Endothelial cell of umbilical vein (primary cell): ENCODE data around the gene XRN2. TPM values are rescaled to one million over a fixed set of nuclear protein-coding genes. Genes with fewer than 3 reads are reported as not detected.

ENCODE experiments used
- BruUV-seq: library from RNA; stranded (reverse); fragments of 400-500 nt; replicated peaks from 2 replicates; lab custom pipeline; 2021; lab: Mats Ljungman, UMichigan
- CTCF ChIA-PET: fragments of 300-600, 350-600 bp; sonication (Branson Sonifier 250); formaldehyde crosslinking; loops from one replicate; lab custom pipeline; 2021; ENCODE audit warnings: antibody characterized with exemption, inconsistent platforms; lab: Charles Lee
- POLR2A ChIA-PET: fragments of 300-600, 350-600 bp; sonication (Branson Sonifier 250); formaldehyde crosslinking; loops from one replicate; lab custom pipeline; 2021; ENCODE audit warnings: antibody characterized with exemption, inconsistent platforms; lab: Charles Lee
- DNase-seq: peaks from one replicate; pipeline ENCODE4 v3.0.0-alpha.2; 2011; ENCODE audit warnings: low read depth, low spot score
- FAIRE-seq: peaks from 2 replicates; lab custom pipeline; 2011; peaks lifted over from hg19 to GRCh38; lab: Jason Lieb, UNC
- H2AFZ ChIP-seq: 2 replicates; pipeline ENCODE4 v1.6.0; 2012; ENCODE audit warnings: low read depth, low read length, control low read depth, inconsistent platforms
- H3K27ac ChIP-seq: 2 replicates; pipeline ENCODE4 v1.5.1; 2011; ENCODE audit warnings: low read depth, mild to moderate bottlenecking, control low read depth, low read length, moderate library complexity; ENCODE audit not compliant: insufficient read depth
- H3K27me3 ChIP-seq, 2 experiments: 2 replicates each; pipeline versions ENCODE4 v1.6.0 to v1.6.1; 2011; ENCODE audit warnings: low read length in 2 of 2, mixed read lengths in 1 of 2; ENCODE audit not compliant: control insufficient read depth in 2 of 2, insufficient read depth in 2 of 2
- H3K36me3 ChIP-seq, 2 experiments: 2 replicates in 1 of 2; 3 replicates in 1 of 2; pipeline ENCODE4 v1.5.1; 2011; ENCODE audit warnings: low read length in 2 of 2, mild to moderate bottlenecking in 1 of 2, moderate library complexity in 1 of 2; ENCODE audit not compliant: control insufficient read depth in 2 of 2, insufficient read depth in 2 of 2; ENCODE audit errors: extremely low read depth in 1 of 2
- H3K4me1 ChIP-seq: 3 replicates; pipeline ENCODE4 v1.5.1; 2011; ENCODE audit warnings: mild to moderate bottlenecking, low read length; ENCODE audit not compliant: control insufficient read depth, insufficient read depth; ENCODE audit errors: extremely low read depth
- H3K4me2 ChIP-seq: 2 replicates; pipeline ENCODE4 v1.6.1; 2011; ENCODE audit warnings: low read length, control low read depth, mixed read lengths; ENCODE audit not compliant: insufficient read depth
- H3K4me3 ChIP-seq, 3 experiments: fragments of 200-600 bp in 1 of 3; sonication (generic), shearing (Covaris generic) in 1 of 3; replicated peaks in 1 of 3; 2 replicates each; pipeline ENCODE4 v1.5.1; 2011 to 2016; ENCODE audit warnings: control low read depth in 3 of 3, low read length in 3 of 3, mild to moderate bottlenecking in 2 of 3, inconsistent platforms in 1 of 3, low read depth in 1 of 3, moderate library complexity in 1 of 3; ENCODE audit not compliant: insufficient read depth in 1 of 3
- H3K79me2 ChIP-seq: 2 replicates; pipeline ENCODE4 v1.6.0; 2012; ENCODE audit warnings: low read length, inconsistent platforms; ENCODE audit not compliant: control insufficient read depth, insufficient read depth
- H3K9ac ChIP-seq: replicated peaks from 2 replicates; pipeline ENCODE3; 2011; ENCODE audit warnings: low read length, control low read depth; ENCODE audit not compliant: insufficient read depth; ENCODE audit errors: extremely low read depth
- H3K9me1 ChIP-seq: replicated peaks from 3 replicates; pipeline ENCODE4 v1.6.0; 2011; ENCODE audit warnings: mild to moderate bottlenecking, low read length; ENCODE audit not compliant: control insufficient read depth, insufficient read depth; ENCODE audit errors: extremely low read depth
- H3K9me3 ChIP-seq: replicated peaks from 2 replicates; pipeline ENCODE4 v1.5.1; 2012; ENCODE audit warnings: low read length, inconsistent platforms; ENCODE audit not compliant: control insufficient read depth, insufficient read depth
- H4K20me1 ChIP-seq: replicated peaks from 2 replicates; pipeline ENCODE3; 2011; ENCODE audit warnings: mild to moderate bottlenecking, low read length; ENCODE audit not compliant: control insufficient read depth, insufficient read depth; ENCODE audit errors: extremely low read depth
- EZH2 ChIP-seq: IDR thresholded peaks from 2 replicates; pipeline ENCODE4 v1.6.1; 2012; ENCODE audit warnings: borderline replicate concordance, low read depth, mild to moderate bottlenecking, moderate library complexity, low read length, inconsistent platforms; ENCODE audit not compliant: severe bottlenecking
- FOS ChIP-seq: IDR thresholded peaks from 2 replicates; pipeline ENCODE4 v1.6.1; 2011; ENCODE audit warnings: mild to moderate bottlenecking, low read length, moderate library complexity, borderline replicate concordance; ENCODE audit not compliant: insufficient read depth
- GATA2 ChIP-seq: IDR thresholded peaks from 2 replicates; pipeline ENCODE4 v1.7.0; 2011; ENCODE audit warnings: low read depth, mild to moderate bottlenecking, moderate library complexity, mixed read lengths, low read length; ENCODE audit not compliant: insufficient read length, insufficient read depth
- JUN ChIP-seq: IDR thresholded peaks from 2 replicates; pipeline ENCODE4 v1.6.1; 2011; ENCODE audit warnings: borderline replicate concordance, low read depth; ENCODE audit not compliant: insufficient read length, insufficient read depth
- MYC ChIP-seq: IDR thresholded peaks from one replicate; pipeline ENCODE4 v1.6.1; 2011; ENCODE audit warnings: mild to moderate bottlenecking, low read depth, low read length
- POLR2A ChIP-seq: IDR thresholded peaks from 2 replicates; pipeline ENCODE4 v1.6.1; 2012; ENCODE audit warnings: low read depth, mild to moderate bottlenecking, control low read depth, low read length
- POLR2AphosphoS5 ChIP-seq: IDR thresholded peaks from 2 replicates; pipeline ENCODE4 v1.6.1; 2012; ENCODE audit warnings: low read depth, mild to moderate bottlenecking, control low read depth, low read length, moderate library complexity; ENCODE audit not compliant: insufficient read depth
- dilution Hi-C: fragments of 300-500 bp; cut with MboI; formaldehyde crosslinking; loops from one replicate; pipeline ENCODE4 v1.15.0; 2019; ENCODE audit warnings: low sequenced_read_pairs; ENCODE audit not compliant: extremely low pct_ligation_motif_present
- intact Hi-C: fragments of 100-400 bp; cut with micrococcal nuclease; formaldehyde crosslinking; loops from one replicate; pipeline ENCODE4 v1.10.0; 2022
- polyA plus RNA-seq, 4 experiments: library from polyadenylated mRNA; depleted of rRNA in 3 of 4; stranded (reverse) in 3 of 4; unstranded in 1 of 4; fragments of >200 nt; gene quantifications; 2 replicates each; pipeline versions ENCODE4 v1.2.1 to v1.2.3, GENCODE V29; 2011 to 2012; ENCODE audit warnings: missing spikeins in 1 of 4
- total RNA-seq: library from RNA; stranded (reverse); gene quantifications from 2 replicates; pipeline ENCODE4 v1.2.3, GENCODE V29; 2021
- TF ChIP-seq, protein P1 (sequence below), 2 donors: IDR thresholded peaks; 1 replicate in 1 of 2; 2 replicates in 1 of 2; pipeline ENCODE4 v1.5.1; 2011; ENCODE audit warnings: low read length in 2 of 2, mild to moderate bottlenecking in 2 of 2, moderate library complexity in 2 of 2, control low read depth in 1 of 2, inconsistent platforms in 1 of 2, low read depth in 1 of 2; ENCODE audit not compliant: insufficient read depth in 1 of 2; ENCODE audit errors: extremely low read depth in 1 of 2
- TF ChIP-seq, protein P2 (sequence below): IDR thresholded peaks from 2 replicates; pipeline ENCODE4 v1.6.1; 2011; ENCODE audit not compliant: insufficient read depth, insufficient read length

XRN2 gene
- total and polyA plus RNA-seq, 2 donors (not counting 3 experiments of a cell fraction or from before 2014, with no cell fraction given), result 32.3 to 66.6 TPM

DNA sequence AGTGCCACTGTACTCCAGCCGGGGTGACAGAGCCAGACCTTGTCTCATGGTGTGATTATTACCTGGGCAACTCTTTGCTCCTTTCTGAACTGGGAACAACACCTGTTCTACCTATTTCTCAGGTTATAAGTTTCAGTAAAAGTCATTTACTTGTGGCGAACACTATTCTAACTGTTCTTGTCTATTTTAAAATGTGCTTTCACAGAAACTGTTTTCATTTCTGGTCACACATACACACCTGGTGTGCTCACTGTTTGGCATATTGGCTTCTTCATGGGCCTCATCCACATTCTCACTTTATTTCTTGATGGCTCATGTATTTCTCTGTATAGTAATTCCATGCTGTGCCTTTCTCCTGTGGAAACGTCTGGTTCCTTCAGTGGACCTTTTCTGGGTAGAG is 30.5 kb upstream of the XRN2 start:
- Histone ChIP-seq H3K9ac (no peak overlapping the region), H3K27ac (no peak overlapping the region), H2AFZ (no peak overlapping the region), H3K9me3 (no peaks in the 10 kb centered on the region), H4K20me1 (no peaks in the 10 kb centered on the region), H3K36me3 (no peaks in the 10 kb centered on the region), H3K4me1 (no peaks in the 10 kb centered on the region), H3K27me3 (peaks cover 0 to 2% of the 10 kb centered on the region in 2 experiments), H3K4me3 (no peak overlapping the region), H3K4me2 (no peak overlapping the region), H3K79me2 (no peaks in the 10 kb centered on the region), H3K9me1 (no peaks in the 10 kb centered on the region)
- dilution Hi-C loops (no loop called here), intact Hi-C loops (no loop called here)
- FAIRE-seq, result no peak
- CTCF ChIA-PET, result no interaction called here
- no TSS peak for BruUV-seq
- DNase-seq, result no peak
- TF ChIP-seq, protein P1, sequence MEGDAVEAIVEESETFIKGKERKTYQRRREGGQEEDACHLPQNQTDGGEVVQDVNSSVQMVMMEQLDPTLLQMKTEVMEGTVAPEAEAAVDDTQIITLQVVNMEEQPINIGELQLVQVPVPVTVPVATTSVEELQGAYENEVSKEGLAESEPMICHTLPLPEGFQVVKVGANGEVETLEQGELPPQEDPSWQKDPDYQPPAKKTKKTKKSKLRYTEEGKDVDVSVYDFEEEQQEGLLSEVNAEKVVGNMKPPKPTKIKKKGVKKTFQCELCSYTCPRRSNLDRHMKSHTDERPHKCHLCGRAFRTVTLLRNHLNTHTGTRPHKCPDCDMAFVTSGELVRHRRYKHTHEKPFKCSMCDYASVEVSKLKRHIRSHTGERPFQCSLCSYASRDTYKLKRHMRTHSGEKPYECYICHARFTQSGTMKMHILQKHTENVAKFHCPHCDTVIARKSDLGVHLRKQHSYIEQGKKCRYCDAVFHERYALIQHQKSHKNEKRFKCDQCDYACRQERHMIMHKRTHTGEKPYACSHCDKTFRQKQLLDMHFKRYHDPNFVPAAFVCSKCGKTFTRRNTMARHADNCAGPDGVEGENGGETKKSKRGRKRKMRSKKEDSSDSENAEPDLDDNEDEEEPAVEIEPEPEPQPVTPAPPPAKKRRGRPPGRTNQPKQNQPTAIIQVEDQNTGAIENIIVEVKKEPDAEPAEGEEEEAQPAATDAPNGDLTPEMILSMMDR (IDR thresholded peaks at IDR 0.05; ENCODE audit: extremely low read depth in 1 of 2, insufficient read depth in 1 of 2, low read depth in 1 of 2, low read length in 2 of 2), result no peak
- TF ChIP-seq, protein P2, sequence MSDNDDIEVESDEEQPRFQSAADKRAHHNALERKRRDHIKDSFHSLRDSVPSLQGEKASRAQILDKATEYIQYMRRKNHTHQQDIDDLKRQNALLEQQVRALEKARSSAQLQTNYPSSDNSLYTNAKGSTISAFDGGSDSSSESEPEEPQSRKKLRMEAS, result no peak
- no peak for TF ChIP-seq MYC
- TF ChIP-seq GATA2, result no peak
- TF ChIP-seq POLR2AphosphoS5, result no peak
- TF ChIP-seq POLR2A, result no peak
- TF ChIP-seq FOS, result no peak
- no peak for TF ChIP-seq EZH2
- TF ChIP-seq JUN, result no peak
- POLR2A ChIA-PET, result interaction anchor here (0.6 kb wide), 1 partner anchor 158 kb away, joined by 7 read pairs; no protein-coding TSS in a partner anchor
